Activated CD8-positive, alpha-beta memory T cell treated with anti-CD3 and anti-CD28 coated beads for 4 hours (primary cell): ENCODE data around the gene PPFIBP2.

ENCODE experiments used
- DNase-seq, 2 donors: peaks; one replicate each; pipeline ENCODE4 v3.0.0-alpha.2; 2020; ENCODE audit warnings: low read depth in 2 of 2

Gene PPFIBP2

GRCh38 chr11:7599209-7599608 is 85.4 kb downstream of the PPFIBP2 start:
- DNase-seq, result no peak

GRCh38 chr11:7600205-7600775 is 86.5 kb downstream of the PPFIBP2 start:
- no peak for DNase-seq

- no peak for DNase-seq
These were observed 89.4 kb downstream of the PPFIBP2 start for GRCh38 chr11:7603031-7603781.

GRCh38 chr11:7604331-7604955 is 90.6 kb downstream of the PPFIBP2 start:
- DNase-seq, result no peak

- no peak for DNase-seq
These were observed 91.6 kb downstream of the PPFIBP2 start for GRCh38 chr11:7605186-7605943.

GRCh38 chr11:7606496-7606895 is 92.7 kb downstream of the PPFIBP2 start:
- no peak for DNase-seq

- DNase-seq, result no peak
These were observed 95.2 kb downstream of the PPFIBP2 start for GRCh38 chr11:7609015-7609414.

GRCh38 chr11:7609521-7609920 is 95.7 kb downstream of the PPFIBP2 start:
- DNase-seq, result no peak

GRCh38 chr11:7610393-7610792 is 96.6 kb downstream of the PPFIBP2 start:
- no peak for DNase-seq

GRCh38 chr11:7611411-7611810 is 97.6 kb downstream of the PPFIBP2 start:
- no peak for DNase-seq

- DNase-seq, result no peak
These were observed 98.4 kb downstream of the PPFIBP2 start for GRCh38 chr11:7612056-7612660.

GRCh38 chr11:7612661-7613393 is 99.0 kb downstream of the PPFIBP2 start:
- DNase-seq, result no peak

GRCh38 chr11:7613394-7613720 is 99.6 kb downstream of the PPFIBP2 start:
- no peak for DNase-seq

- no peak for DNase-seq
These were observed 100.9 kb downstream of the PPFIBP2 start for GRCh38 chr11:7614656-7615055.

GRCh38 chr11:7617032-7617431 is 103.2 kb downstream of the PPFIBP2 start:
- DNase-seq, result no peak

- DNase-seq, result no peak
These were observed 105.5 kb downstream of the PPFIBP2 start for GRCh38 chr11:7619322-7619721.

- no peak for DNase-seq
These were observed 107.3 kb downstream of the PPFIBP2 start for GRCh38 chr11:7621090-7621489.

- DNase-seq, result no peak
These were observed 107.8 kb downstream of the PPFIBP2 start for GRCh38 chr11:7621554-7621953.

GRCh38 chr11:7622721-7623120 is 108.9 kb downstream of the PPFIBP2 start:
- DNase-seq, result no peak

- DNase-seq, result no peak
These were observed 114.9 kb downstream of the PPFIBP2 start for GRCh38 chr11:7628660-7629059.

GRCh38 chr11:7630002-7630401 is 116.2 kb downstream of the PPFIBP2 start:
- DNase-seq, result no peak
